Heart left ventricle (tissue), 13 donors: ENCODE results near the gene KLHL18.

ENCODE experiments used
- POLR2A ChIP-seq, 2 donors: fragments of 450-650 bp; IDR thresholded peaks; one replicate each; pipeline ENCODE4 v1.6.1; 2017; ENCODE audit warnings: antibody characterized with exemption in 2 of 2, mild to moderate bottlenecking in 2 of 2, moderate library complexity in 2 of 2
- TF ChIP-seq, protein P1 (sequence below), 12 donors: fragments of 200-600 bp; sonication (generic) in 4 of 12; IDR thresholded peaks; one replicate each; pipeline versions ENCODE4 v1.5.0 to v1.8.0; 2018 to 2022; ENCODE audit warnings: antibody characterized with exemption in 12 of 12, mild to moderate bottlenecking in 5 of 12
- donor health status: ischemic (EF 13 %, LVEDD 7.1; RV severe dilation, severe dysfunction).
- donor health status: DM: no; HTN: yes; CAD: no.
- donor health status: DM: no; HTN: no; CAD: no.
- donor health status: ischemic (EF 25% LVEDD 6.9; RV normal size, moderate dysfunction).
- donor health status: ischemic (EF 25% LVEDD 5.7; RV mildly dilated, moderate dysfunction).
- donor health status: ischemic (EF 35%, LVEDD 5.7; RV mildly dilated, moderate dysfunction).
- donor health status: nonischemic (EF 11% LVEDD 7.7; RV severe dilation, severe dysfunction).
- donor health status: DM: yes; HTN: yes; CAD: no.
- donor health status: PGD.
- donor health status: ischemic (EF 29% LVEDD 5.4; RV normal size, mild dysfunction).
- donor health status: nonischemic (EF 23%, LVEDD 6.1; RV moderate dilation, normal function).

- no peak for TF ChIP-seq POLR2A (IDR thresholded peaks at IDR 0.05)
- TF ChIP-seq, protein P1, sequence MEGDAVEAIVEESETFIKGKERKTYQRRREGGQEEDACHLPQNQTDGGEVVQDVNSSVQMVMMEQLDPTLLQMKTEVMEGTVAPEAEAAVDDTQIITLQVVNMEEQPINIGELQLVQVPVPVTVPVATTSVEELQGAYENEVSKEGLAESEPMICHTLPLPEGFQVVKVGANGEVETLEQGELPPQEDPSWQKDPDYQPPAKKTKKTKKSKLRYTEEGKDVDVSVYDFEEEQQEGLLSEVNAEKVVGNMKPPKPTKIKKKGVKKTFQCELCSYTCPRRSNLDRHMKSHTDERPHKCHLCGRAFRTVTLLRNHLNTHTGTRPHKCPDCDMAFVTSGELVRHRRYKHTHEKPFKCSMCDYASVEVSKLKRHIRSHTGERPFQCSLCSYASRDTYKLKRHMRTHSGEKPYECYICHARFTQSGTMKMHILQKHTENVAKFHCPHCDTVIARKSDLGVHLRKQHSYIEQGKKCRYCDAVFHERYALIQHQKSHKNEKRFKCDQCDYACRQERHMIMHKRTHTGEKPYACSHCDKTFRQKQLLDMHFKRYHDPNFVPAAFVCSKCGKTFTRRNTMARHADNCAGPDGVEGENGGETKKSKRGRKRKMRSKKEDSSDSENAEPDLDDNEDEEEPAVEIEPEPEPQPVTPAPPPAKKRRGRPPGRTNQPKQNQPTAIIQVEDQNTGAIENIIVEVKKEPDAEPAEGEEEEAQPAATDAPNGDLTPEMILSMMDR (IDR thresholded peaks at IDR 0.05) = no peak
These were observed 18.7 kb downstream of the KLHL18 start for GRCh38 chr3:47301456-47301855.
